Skeletal muscle satellite cell (primary cell): Measurements from ENCODE around the gene MT1M.

Source experiments
- H3K27me3 ChIP-seq: 2 replicates; pipeline ENCODE4 v1.7.0; 2013; ENCODE audit warnings: low read length; ENCODE audit not compliant: control insufficient read depth, insufficient read depth
- H3K36me3 ChIP-seq: 2 replicates; pipeline ENCODE4 v1.7.0; 2013; ENCODE audit warnings: mild to moderate bottlenecking, control low read depth, low read length; ENCODE audit not compliant: insufficient read depth
- H3K4me1 ChIP-seq: 2 replicates; pipeline ENCODE4 v1.7.0; 2013; ENCODE audit warnings: low read length; ENCODE audit not compliant: control insufficient read depth, insufficient read depth
- H3K4me2 ChIP-seq: 2 replicates; pipeline ENCODE4 v1.7.0; 2013; ENCODE audit warnings: mild to moderate bottlenecking, low read length
- H3K4me3 ChIP-seq: 2 replicates; pipeline ENCODE4 v1.7.0; 2013; ENCODE audit warnings: low read length
- H3K9ac ChIP-seq: 2 replicates; pipeline ENCODE4 v1.7.0; 2013; ENCODE audit warnings: mild to moderate bottlenecking, low read depth, low read length, moderate library complexity
- H3K9me3 ChIP-seq: replicated peaks from 2 replicates; pipeline ENCODE4 v1.7.0; 2013; ENCODE audit warnings: mild to moderate bottlenecking, control low read depth, low read length

MT1M gene

GRCh38 chr16:56610017-56610608 is 22.3 kb upstream of the MT1M start:
- Histone ChIP-seq H3K4me3 (peak overlapping the region; percentile 80), H3K36me3 (no peaks in the 10 kb centered on the region), H3K27me3 (no peaks in the 10 kb centered on the region), H3K9me3 (no peaks in the 10 kb centered on the region), H3K4me1 (peaks cover 75% of the 10 kb centered on the region), H3K9ac (peak overlapping the region; percentile 90), H3K4me2 (peak overlapping the region; percentile 86)

- no peaks in the 10 kb centered on the region for H3K27me3 ChIP-seq
- peaks cover 71% of the 10 kb centered on the region for H3K4me1 ChIP-seq
- no peaks in the 10 kb centered on the region for H3K36me3 ChIP-seq
- peak overlapping the region; percentile 86 for H3K4me2 ChIP-seq
- H3K9ac ChIP-seq, result peak overlapping the region; percentile 90
- no peaks in the 10 kb centered on the region for H3K9me3 ChIP-seq
- peak overlapping the region; percentile 80 for H3K4me3 ChIP-seq
Observed at GRCh38 chr16:56610609-56611111, 21.8 kb upstream of the MT1M start.

DNA sequence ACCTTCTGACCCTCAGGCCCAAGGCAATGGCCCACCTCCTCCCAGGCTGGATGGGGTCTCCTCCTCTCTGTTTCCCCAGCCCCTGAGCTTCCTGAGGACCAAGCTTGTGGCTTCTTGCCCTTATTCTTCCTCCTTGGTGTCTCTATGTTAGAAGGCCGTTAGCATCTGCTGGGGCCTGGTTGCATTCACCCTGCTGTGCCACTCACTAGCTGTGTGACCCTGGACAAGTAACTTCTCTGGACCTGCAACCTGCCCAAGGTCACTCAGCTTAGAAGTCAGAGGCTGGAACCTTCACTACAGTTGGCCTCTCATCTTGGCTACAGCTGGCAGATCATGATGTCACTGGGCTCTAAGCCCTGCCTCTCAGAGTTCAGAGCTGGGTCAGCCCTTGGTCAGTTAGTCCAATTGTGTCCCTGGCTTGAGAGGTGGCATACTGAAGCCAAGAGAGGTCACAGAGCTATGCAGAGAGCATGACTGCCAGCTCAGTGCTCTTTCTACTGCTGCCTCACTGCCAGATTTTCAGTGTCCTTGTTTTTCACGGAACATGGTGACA is 21.1 kb upstream of the MT1M start:
- Histone ChIP-seq H3K27me3 (no peaks in the 10 kb centered on the region), H3K9ac (peak overlapping the region; percentile 90), H3K36me3 (no peaks in the 10 kb centered on the region), H3K4me2 (peak overlapping the region; percentile 86), H3K4me3 (peak overlapping the region; percentile 80), H3K9me3 (no peaks in the 10 kb centered on the region), H3K4me1 (peaks cover 65% of the 10 kb centered on the region)

- Histone ChIP-seq H3K36me3 (no peaks in the 10 kb centered on the region), H3K4me1 (peaks cover 73% of the 10 kb centered on the region), H3K4me2 (peak overlapping the region; percentile 46), H3K9me3 (no peaks in the 10 kb centered on the region), H3K9ac (peak overlapping the region; percentile 31), H3K27me3 (no peaks in the 10 kb centered on the region), H3K4me3 (peak overlapping the region; percentile 27)
Observed at GRCh38 chr16:56613706-56614105, 18.8 kb upstream of the MT1M start.

GRCh38 chr16:56614549-56614991 is 17.9 kb upstream of the MT1M start:
- Histone ChIP-seq H3K9me3 (no peaks in the 10 kb centered on the region), H3K4me2 (peak overlapping the region; percentile 39), H3K27me3 (no peaks in the 10 kb centered on the region), H3K9ac (peak overlapping the region; percentile 31), H3K4me1 (peaks cover 76% of the 10 kb centered on the region), H3K4me3 (no peak overlapping the region), H3K36me3 (no peaks in the 10 kb centered on the region)

DNA sequence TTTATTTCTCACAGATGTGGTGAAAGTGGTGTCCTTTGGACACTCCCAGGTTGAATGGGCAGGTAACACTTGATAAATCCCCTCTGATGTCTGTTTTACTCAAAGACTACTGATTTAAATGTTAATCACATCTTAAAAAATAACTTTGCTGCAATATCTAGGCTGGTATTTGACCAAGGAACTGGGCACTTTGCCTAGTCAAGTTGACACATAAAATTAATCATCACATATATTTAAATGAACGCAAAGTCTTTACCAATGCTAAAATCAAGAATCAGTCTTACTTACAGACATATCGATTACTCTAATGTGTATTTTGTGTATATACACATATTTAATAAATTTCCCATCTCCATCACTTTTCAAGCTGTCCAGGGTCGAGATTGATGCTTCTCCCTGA is 17.1 kb upstream of the MT1M start:
- peaks cover 76% of the 10 kb centered on the region for H3K4me1 ChIP-seq
- H3K27me3 ChIP-seq, result no peaks in the 10 kb centered on the region
- H3K9ac ChIP-seq, result no peak overlapping the region
- H3K36me3 ChIP-seq, result no peaks in the 10 kb centered on the region
- H3K4me3 ChIP-seq, result no peak overlapping the region
- peak overlapping the region; percentile 35 for H3K4me2 ChIP-seq
- H3K9me3 ChIP-seq, result no peaks in the 10 kb centered on the region

DNA sequence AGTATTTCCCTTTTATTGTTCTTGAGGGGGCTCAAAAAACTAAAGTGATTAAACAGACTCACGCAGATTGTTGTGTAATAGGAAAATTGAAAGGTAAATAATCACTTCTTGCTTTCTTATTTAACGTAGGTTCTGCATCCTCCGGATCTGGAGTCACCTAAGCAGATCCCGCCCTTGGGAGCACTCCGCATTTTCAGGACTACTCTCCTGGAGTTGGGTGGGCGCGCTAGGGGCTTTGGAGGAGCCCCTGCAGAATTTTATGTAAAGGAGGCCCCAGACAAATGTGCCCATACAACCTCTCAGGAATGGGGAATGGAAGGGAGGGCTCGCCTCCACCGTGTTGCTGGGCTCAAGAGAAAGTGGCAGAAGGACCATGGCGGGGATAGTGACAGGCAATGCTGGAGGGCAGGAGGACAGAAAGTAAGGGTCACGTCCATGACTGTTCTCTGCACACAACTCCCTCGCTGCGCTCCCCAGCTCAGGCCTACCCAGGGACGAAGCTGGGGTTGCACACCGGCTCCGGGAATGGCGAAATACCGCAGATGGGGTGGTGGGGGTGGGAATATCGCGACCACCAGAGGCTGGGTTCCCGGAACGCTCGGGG is 15.7 kb upstream of the MT1M start:
- peaks cover 63% of the 10 kb centered on the region for H3K4me1 ChIP-seq
- H3K36me3 ChIP-seq, result no peaks in the 10 kb centered on the region
- H3K4me2 ChIP-seq, result peak overlapping the region; percentile 98
- H3K4me3 ChIP-seq, result peak overlapping the region; percentile 77
- H3K9me3 ChIP-seq, result no peaks in the 10 kb centered on the region
- H3K9ac ChIP-seq, result peak overlapping the region; percentile 81
- H3K27me3 ChIP-seq, result no peaks in the 10 kb centered on the region

DNA sequence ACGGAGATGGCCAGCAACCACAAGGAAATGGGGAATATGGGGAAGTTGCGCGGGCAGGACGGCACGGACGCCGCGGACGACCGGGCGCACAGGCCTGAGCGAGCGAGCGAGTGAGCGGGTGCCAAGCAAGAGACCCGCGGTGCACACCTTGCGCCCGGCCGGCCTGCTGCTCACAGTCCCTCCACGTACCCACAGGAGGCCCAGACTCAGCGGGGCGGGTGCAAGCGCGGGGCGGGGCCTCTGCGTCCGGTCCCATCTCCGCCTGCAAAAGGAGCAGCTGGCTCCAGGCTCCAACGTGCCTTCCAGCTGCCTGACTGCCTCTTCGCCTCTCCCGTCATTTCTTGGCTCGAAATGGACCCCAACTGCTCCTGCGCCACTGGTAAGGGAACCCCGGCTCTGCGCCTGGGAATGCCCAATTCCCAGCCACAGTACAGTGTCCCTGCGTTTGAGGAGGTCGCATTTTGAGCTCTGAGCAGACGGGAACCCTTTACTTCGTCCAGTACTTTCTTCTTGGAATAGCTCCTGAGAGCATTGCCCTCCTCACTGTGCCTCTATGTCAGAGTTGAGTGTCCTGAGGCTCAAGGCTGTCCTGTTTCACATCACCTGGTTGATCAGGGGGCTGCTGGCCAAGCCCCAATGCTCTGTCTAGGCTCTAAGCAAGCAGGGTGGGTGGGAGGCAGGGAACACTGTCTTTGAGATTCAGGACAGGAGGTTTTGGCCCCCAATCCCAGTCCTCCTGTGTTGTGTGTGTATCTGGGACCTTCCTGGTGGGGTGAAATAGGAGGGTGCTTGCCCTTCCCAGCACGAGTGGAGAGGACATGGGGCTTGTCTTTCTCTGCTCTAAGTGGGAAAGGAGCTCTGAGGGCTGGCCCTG is 15.0 kb upstream of the MT1M start:
- Histone ChIP-seq H3K9ac (peak overlapping the region; percentile 81), H3K27me3 (no peaks in the 10 kb centered on the region), H3K4me1 (peaks cover 55% of the 10 kb centered on the region), H3K9me3 (no peaks in the 10 kb centered on the region), H3K4me2 (peak overlapping the region; percentile 98), H3K36me3 (no peaks in the 10 kb centered on the region), H3K4me3 (peak overlapping the region; percentile 77)

DNA sequence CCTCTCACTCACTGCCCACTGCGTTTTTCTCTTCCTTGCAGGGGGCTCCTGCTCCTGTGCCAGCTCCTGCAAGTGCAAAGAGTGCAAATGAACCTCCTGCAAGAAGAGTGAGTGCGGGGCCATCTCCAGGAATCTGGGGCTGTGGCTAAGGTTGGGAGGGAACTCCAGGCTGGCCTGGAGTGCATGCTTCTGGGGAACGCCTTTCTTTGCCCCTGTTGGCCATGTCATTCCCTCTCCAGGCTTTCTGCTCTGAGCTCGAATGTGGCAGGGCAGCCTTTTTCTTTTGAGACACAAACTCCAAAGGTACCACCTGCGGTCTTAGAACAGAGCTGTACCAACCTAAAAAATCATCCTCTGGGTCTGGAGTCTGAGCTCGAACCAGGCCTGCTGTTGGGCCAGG is 14.3 kb upstream of the MT1M start:
- Histone ChIP-seq H3K36me3 (no peaks in the 10 kb centered on the region), H3K9me3 (no peaks in the 10 kb centered on the region), H3K27me3 (no peaks in the 10 kb centered on the region), H3K4me3 (peak overlapping the region; percentile 77), H3K4me1 (peaks cover 49% of the 10 kb centered on the region), H3K9ac (peak overlapping the region; percentile 81), H3K4me2 (peak overlapping the region; percentile 98)

GRCh38 chr16:56620339-56620897 is 12.0 kb upstream of the MT1M start:
- H3K4me1 ChIP-seq, result peaks cover 34% of the 10 kb centered on the region
- no peaks in the 10 kb centered on the region for H3K36me3 ChIP-seq
- no peaks in the 10 kb centered on the region for H3K9me3 ChIP-seq
- no peaks in the 10 kb centered on the region for H3K27me3 ChIP-seq
- no peak overlapping the region for H3K4me2 ChIP-seq
- H3K4me3 ChIP-seq, result no peak overlapping the region
- H3K9ac ChIP-seq, result no peak overlapping the region
